Activated CD8-positive, alpha-beta T cell treated with anti-CD3 and anti-CD28 coated beads for 36 hours (primary cell): ENCODE data around the gene NFKB2. TPM values are rescaled to one million over a fixed set of nuclear protein-coding genes. Genes with fewer than 3 reads are reported as not detected.

Experiments
- ATAC-seq: fragments of 200-7000 bp; cut with Tn5 transposase; one replicate; pipeline ENCODE4 v1.10.0; 2021; ENCODE audit warnings: mild to moderate bottlenecking, moderate library complexity
- CTCF ChIA-PET: fragments of 350-600 bp; sonication (Branson Sonifier 250); formaldehyde crosslinking; loops from one replicate; lab custom pipeline; 2021; ENCODE audit warnings: antibody characterized with exemption; lab: Charles Lee
- POLR2A ChIA-PET: fragments of 350-600 bp; sonication (Branson Sonifier 250); formaldehyde crosslinking; loops from one replicate; lab custom pipeline; 2021; ENCODE audit warnings: antibody characterized with exemption; lab: Charles Lee
- DNase-seq: peaks from one replicate; pipeline ENCODE4 v3.0.0-alpha.2; 2020
- H3K27ac Mint-ChIP-seq: one replicate; pipeline ENCODE4 v1.8.0; 2021; ENCODE audit warnings: mild to moderate bottlenecking, mixed read lengths
- H3K27me3 Mint-ChIP-seq: one replicate; pipeline ENCODE4 v1.8.0; 2021; ENCODE audit warnings: mixed read lengths
- H3K36me3 Mint-ChIP-seq: one replicate; pipeline ENCODE4 v1.8.0; 2021; ENCODE audit warnings: low read depth, mixed read lengths
- H3K4me1 Mint-ChIP-seq: one replicate; pipeline ENCODE4 v1.8.0; 2021; ENCODE audit warnings: low read depth, mixed read lengths
- H3K4me3 Mint-ChIP-seq: one replicate; pipeline ENCODE4 v1.8.0; 2021; ENCODE audit warnings: mild to moderate bottlenecking, moderate library complexity, mixed read lengths
- H3K9me3 Mint-ChIP-seq: one replicate; pipeline ENCODE4 v1.8.0; 2021; ENCODE audit warnings: mixed read lengths
- CTCF ChIP-seq: fragments of 200-600 bp; IDR thresholded peaks from one replicate; pipeline ENCODE4 v1.8.0; 2022; ENCODE audit warnings: antibody characterized with exemption, mild to moderate bottlenecking
- intact Hi-C: fragments of 100-400 bp; cut with micrococcal nuclease; formaldehyde crosslinking; loops from one replicate; pipeline ENCODE4 v1.10.0; 2022
- total RNA-seq, 2 experiments: library from RNA; stranded (reverse); gene quantifications; one replicate each; pipeline ENCODE4 v1.2.3, GENCODE V29; 2021

NFKB2 gene
- total RNA-seq, 2 experiments from 2014 or later, result 251 to 253 TPM

- no peak overlapping the region for H3K4me3 Mint-ChIP-seq
- peaks cover 22% of the 10 kb centered on the region for H3K36me3 Mint-ChIP-seq
- H3K27me3 Mint-ChIP-seq, result no peaks in the 10 kb centered on the region
- H3K4me1 Mint-ChIP-seq, result no peaks in the 10 kb centered on the region
- no peak for ATAC-seq
- CTCF ChIA-PET, result interaction anchor here (0.7 to 8.7 kb wide), 3 partner anchors 23 to 147 kb away, joined by 3 to 73 read pairs (median 10); no protein-coding TSS in a partner anchor
- TF ChIP-seq CTCF, result no peak
- H3K27ac Mint-ChIP-seq, result no peak overlapping the region
- POLR2A ChIA-PET, result interaction anchor here (1.4 kb wide), 1 partner anchor 150 kb away, joined by 3 read pairs; the partner anchor contains the start of gene ELOVL3
- DNase-seq, result no peak
- intact Hi-C loops, result no loop called here
- H3K9me3 Mint-ChIP-seq, result no peaks in the 10 kb centered on the region
These were observed 19.6 kb upstream of the NFKB2 start for GRCh38 chr10:102375867-102376266.

GRCh38 chr10:102376901-102377300 lies 18.6 kb upstream of the NFKB2 start:
- Mint-ChIP-seq H3K27me3 (no peaks in the 10 kb centered on the region), H3K4me3 (no peak overlapping the region), H3K4me1 (no peaks in the 10 kb centered on the region), H3K36me3 (peaks cover 18% of the 10 kb centered on the region), H3K9me3 (no peaks in the 10 kb centered on the region), H3K27ac (no peak overlapping the region)
- CTCF ChIA-PET, result no interaction called here
- POLR2A ChIA-PET, result no interaction called here
- TF ChIP-seq CTCF, result no peak
- intact Hi-C loops, result no loop called here
- ATAC-seq (no peak), DNase-seq (no peak)

- intact Hi-C loops, result no loop called here
- no peaks in the 10 kb centered on the region for H3K9me3 Mint-ChIP-seq
- H3K27ac Mint-ChIP-seq, result no peak overlapping the region
- H3K4me1 Mint-ChIP-seq, result peaks cover 3% of the 10 kb centered on the region
- TF ChIP-seq CTCF, result no peak
- POLR2A ChIA-PET, result interaction anchor here (1.0 kb wide), 1 partner anchor 22 kb away, joined by 3 read pairs; no protein-coding TSS in a partner anchor
- CTCF ChIA-PET, result interaction anchor here (1.6 kb wide), 1 partner anchor 15 kb away, joined by 8 read pairs; no protein-coding TSS in a partner anchor
- H3K4me3 Mint-ChIP-seq, result no peak overlapping the region
- H3K27me3 Mint-ChIP-seq, result no peaks in the 10 kb centered on the region
- DNase-seq (no peak), ATAC-seq (no peak)
- H3K36me3 Mint-ChIP-seq, result peaks cover 21% of the 10 kb centered on the region
These were observed 16.1 kb upstream of the NFKB2 start for GRCh38 chr10:102379383-102379782.

- no peak for TF ChIP-seq CTCF
- POLR2A ChIA-PET, result interaction anchor here (4.3 kb wide), 1 partner anchor 12 kb away, joined by 22 read pairs; the partner anchor contains the start of gene NFKB2
- H3K9me3 Mint-ChIP-seq, result no peaks in the 10 kb centered on the region
- H3K27ac Mint-ChIP-seq, result no peak overlapping the region
- DNase-seq (no peak), ATAC-seq (no peak)
- no peak overlapping the region for H3K4me3 Mint-ChIP-seq
- peaks cover 3% of the 10 kb centered on the region for H3K4me1 Mint-ChIP-seq
- CTCF ChIA-PET, result interaction anchor here (1.0 to 1.4 kb wide), 3 partner anchors 10 to 213 kb away, joined by 3 to 5 read pairs (median 4); no protein-coding TSS in a partner anchor
- peaks cover 14% of the 10 kb centered on the region for H3K36me3 Mint-ChIP-seq
- H3K27me3 Mint-ChIP-seq, result no peaks in the 10 kb centered on the region
- intact Hi-C loops, result no loop called here
These were observed 13.5 kb upstream of the NFKB2 start for GRCh38 chr10:102381983-102382382.

GRCh38 chr10:102382871-102383270 lies 12.6 kb upstream of the NFKB2 start:
- DNase-seq (no peak), ATAC-seq (no peak)
- intact Hi-C loops, result no loop called here
- H3K27me3 Mint-ChIP-seq, result no peaks in the 10 kb centered on the region
- CTCF ChIA-PET, result interaction anchor here (0.5 to 4.2 kb wide), 4 partner anchors 11 to 152 kb away, joined by 3 to 36 read pairs (median 28); no protein-coding TSS in a partner anchor
- no peak for TF ChIP-seq CTCF
- POLR2A ChIA-PET, result interaction anchor here (4.3 kb wide), 1 partner anchor 11 kb away, joined by 22 read pairs; the partner anchor contains the start of gene NFKB2
- no peak overlapping the region for H3K4me3 Mint-ChIP-seq
- no peaks in the 10 kb centered on the region for H3K9me3 Mint-ChIP-seq
- H3K27ac Mint-ChIP-seq, result no peak overlapping the region
- peaks cover 13% of the 10 kb centered on the region for H3K36me3 Mint-ChIP-seq
- H3K4me1 Mint-ChIP-seq, result peaks cover 3% of the 10 kb centered on the region
